T-helper 1 cell treated with Interleukin-12 subunit alpha and Interleukin-12 subunit beta and Interleukin-4 antibody, amounts not matched to agents 30 μg/mL and 1 μg/mL, for 36 hours (primary cell): ENCODE measurements around the gene IGFALS.

ENCODE experiments used
- H3K27ac Mint-ChIP-seq: one replicate; pipeline ENCODE4 v1.8.0; 2021; ENCODE audit warnings: mild to moderate bottlenecking, mixed read lengths
- H3K27me3 Mint-ChIP-seq: one replicate; pipeline ENCODE4 v1.8.0; 2021; ENCODE audit warnings: low read depth, mixed read lengths
- H3K36me3 Mint-ChIP-seq: one replicate; pipeline ENCODE4 v1.8.0; 2021; ENCODE audit warnings: low read depth, mixed read lengths
- H3K4me1 Mint-ChIP-seq: one replicate; pipeline ENCODE4 v1.8.0; 2021; ENCODE audit warnings: low read depth, mixed read lengths
- H3K4me3 Mint-ChIP-seq: one replicate; pipeline ENCODE4 v1.8.0; 2021; ENCODE audit warnings: mild to moderate bottlenecking, moderate library complexity, mixed read lengths
- H3K9me3 Mint-ChIP-seq: one replicate; pipeline ENCODE4 v1.8.0; 2021; ENCODE audit warnings: mixed read lengths

Gene IGFALS

GRCh38 chr16:1771188-1771863 lies 22.2 kb downstream of the IGFALS start, which contains the start of gene NME3:
Gene NME3 (minus strand): TSS chr16:1771543. CDS start chr16:1771534, 9 bp downstream.
- Mint-ChIP-seq H3K27ac (peak within 1 kb of the TSS; percentile 99), H3K9me3 (no peaks in the 10 kb centered on the region), H3K27me3 (no peaks in the 10 kb centered on the region), H3K4me1 (peaks cover 4% of the 10 kb centered on the region), H3K36me3 (peaks cover 13% of the 10 kb centered on the region), H3K4me3 (peak within 1 kb of the TSS; percentile 100)

GRCh38 chr16:1770328-1771187 lies 22.9 kb downstream of the IGFALS start:
- Mint-ChIP-seq H3K4me1 (peaks cover 4% of the 10 kb centered on the region), H3K4me3 (peak overlapping the region; percentile 79), H3K27ac (peak overlapping the region; percentile 63), H3K27me3 (no peaks in the 10 kb centered on the region), H3K36me3 (peaks cover 13% of the 10 kb centered on the region), H3K9me3 (no peaks in the 10 kb centered on the region)

DNA sequence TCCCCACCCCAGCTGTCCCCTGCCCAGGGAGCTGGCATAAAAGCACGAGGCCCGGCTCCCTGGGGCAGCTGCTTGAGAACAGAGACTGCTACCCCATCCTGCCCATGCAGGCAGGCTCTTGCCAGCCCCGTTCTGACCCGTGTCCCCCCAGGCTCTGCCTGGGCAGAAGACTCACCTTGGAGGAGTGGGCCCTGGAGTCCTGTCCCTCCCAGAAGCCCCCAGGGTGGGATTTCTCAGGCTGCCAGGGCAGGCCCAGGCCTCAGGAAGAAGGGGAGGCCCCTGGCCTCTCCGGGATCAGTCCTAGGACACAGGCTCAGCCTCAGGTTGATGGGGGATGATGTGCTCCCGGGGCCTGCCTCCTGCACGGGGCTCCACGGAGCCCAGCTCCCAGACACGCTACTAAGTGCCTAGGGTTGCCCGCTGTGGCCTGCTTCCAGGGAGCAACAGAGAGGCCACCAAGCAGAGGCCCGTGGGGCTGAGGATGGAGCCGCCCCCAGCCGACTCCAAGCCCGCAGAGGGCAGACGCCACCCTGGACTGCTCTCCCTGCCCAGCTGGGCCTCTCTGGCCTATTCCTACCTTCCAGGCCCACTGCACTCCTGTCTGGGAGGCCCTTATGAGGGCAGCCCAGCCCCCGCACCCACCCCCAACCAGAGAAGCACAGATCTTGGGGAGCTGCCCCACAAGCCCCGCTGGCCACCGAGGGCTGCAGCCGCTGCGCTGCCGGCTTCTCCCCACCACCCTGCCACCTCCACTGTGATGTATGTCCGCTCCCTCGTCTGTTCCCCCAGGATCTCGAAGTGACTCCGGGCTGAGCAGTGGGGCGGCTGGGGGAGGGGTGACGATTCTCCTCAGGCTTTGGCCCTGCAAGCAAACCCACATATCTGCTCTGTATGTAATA lies 23.9 kb downstream of the IGFALS start:
- no peaks in the 10 kb centered on the region for H3K27me3 Mint-ChIP-seq
- H3K36me3 Mint-ChIP-seq, result peaks cover 13% of the 10 kb centered on the region
- peak overlapping the region; percentile 79 for H3K4me3 Mint-ChIP-seq
- H3K4me1 Mint-ChIP-seq, result peaks cover 4% of the 10 kb centered on the region
- H3K9me3 Mint-ChIP-seq, result no peaks in the 10 kb centered on the region
- H3K27ac Mint-ChIP-seq, result peak overlapping the region; percentile 55

DNA sequence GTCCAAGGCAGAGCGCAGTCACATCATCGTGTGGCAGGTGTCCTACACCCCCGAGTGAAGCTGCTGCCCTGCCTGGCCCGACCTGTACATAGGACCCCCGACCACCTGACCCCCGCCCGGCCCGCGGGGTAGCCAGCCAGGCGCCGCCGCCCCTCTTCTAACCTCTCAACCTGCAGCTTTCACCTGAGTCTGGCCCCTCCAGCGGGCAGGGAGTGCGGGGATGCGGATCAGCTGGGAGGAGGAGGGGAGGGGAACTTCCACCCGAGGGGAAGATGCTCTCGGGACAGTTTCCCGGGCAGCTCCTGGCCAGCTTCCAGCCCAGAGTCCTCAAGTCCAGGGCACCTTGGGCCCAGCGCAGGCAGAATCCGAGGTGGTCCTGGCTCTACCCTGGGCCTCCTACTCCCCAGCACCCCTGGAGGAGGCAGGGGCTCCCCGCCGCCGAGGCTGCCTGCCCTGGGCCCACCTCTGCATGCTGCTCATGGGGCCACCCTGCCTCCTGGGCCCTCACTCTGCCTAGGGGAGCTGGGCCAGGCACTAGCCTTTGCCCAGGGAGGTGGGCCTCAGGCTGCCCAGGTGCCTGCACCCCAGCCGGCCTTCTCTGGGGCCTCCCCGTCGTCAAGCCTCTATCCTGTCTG lies 24.6 kb downstream of the IGFALS start:
- Mint-ChIP-seq H3K36me3 (peaks cover 13% of the 10 kb centered on the region), H3K4me3 (no peak overlapping the region), H3K27me3 (no peaks in the 10 kb centered on the region), H3K4me1 (peaks cover 4% of the 10 kb centered on the region), H3K9me3 (no peaks in the 10 kb centered on the region), H3K27ac (no peak overlapping the region)

DNA sequence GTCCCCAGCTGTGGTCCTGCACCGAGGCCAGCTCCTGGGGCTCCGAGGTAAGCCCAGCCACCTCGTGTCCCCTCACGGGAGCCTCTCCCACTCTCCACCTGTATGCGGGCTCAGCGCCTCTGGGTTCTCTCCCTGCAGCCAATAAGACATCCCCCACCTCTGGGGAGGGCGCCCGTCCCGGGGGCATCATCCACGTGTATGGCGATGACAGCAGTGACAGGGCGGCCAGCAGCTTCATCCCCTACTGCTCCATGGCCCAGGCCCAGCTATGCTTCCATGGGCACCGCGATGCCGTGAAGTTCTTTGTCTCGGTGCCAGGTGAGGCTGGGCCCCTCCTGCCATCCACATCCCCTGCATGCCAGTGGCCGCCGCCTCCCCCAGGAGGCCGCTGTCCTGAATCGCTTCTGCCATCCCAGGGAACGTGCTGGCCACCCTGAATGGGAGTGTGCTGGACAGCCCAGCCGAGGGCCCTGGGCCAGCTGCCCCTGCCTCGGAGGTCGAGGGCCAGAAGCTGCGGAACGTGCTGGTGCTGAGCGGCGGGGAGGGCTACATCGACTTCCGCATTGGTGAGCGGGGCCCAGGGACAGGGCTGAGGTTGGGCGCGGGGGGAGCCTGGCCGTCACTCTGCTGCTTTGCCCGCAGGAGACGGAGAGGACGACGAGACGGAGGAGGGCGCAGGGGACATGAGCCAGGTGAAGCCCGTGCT lies 25.3 kb downstream of the IGFALS start:
- H3K4me3 Mint-ChIP-seq, result no peak overlapping the region
- no peaks in the 10 kb centered on the region for H3K27me3 Mint-ChIP-seq
- peaks cover 4% of the 10 kb centered on the region for H3K4me1 Mint-ChIP-seq
- H3K36me3 Mint-ChIP-seq, result peaks cover 13% of the 10 kb centered on the region
- no peak overlapping the region for H3K27ac Mint-ChIP-seq
- no peaks in the 10 kb centered on the region for H3K9me3 Mint-ChIP-seq

- peaks cover 11% of the 10 kb centered on the region for H3K36me3 Mint-ChIP-seq
- H3K9me3 Mint-ChIP-seq, result no peaks in the 10 kb centered on the region
- peaks cover 3% of the 10 kb centered on the region for H3K4me1 Mint-ChIP-seq
- H3K27ac Mint-ChIP-seq, result no peak overlapping the region
- no peaks in the 10 kb centered on the region for H3K27me3 Mint-ChIP-seq
- no peak overlapping the region for H3K4me3 Mint-ChIP-seq
Observed at GRCh38 chr16:1767116-1767994, 26.1 kb downstream of the IGFALS start.

DNA sequence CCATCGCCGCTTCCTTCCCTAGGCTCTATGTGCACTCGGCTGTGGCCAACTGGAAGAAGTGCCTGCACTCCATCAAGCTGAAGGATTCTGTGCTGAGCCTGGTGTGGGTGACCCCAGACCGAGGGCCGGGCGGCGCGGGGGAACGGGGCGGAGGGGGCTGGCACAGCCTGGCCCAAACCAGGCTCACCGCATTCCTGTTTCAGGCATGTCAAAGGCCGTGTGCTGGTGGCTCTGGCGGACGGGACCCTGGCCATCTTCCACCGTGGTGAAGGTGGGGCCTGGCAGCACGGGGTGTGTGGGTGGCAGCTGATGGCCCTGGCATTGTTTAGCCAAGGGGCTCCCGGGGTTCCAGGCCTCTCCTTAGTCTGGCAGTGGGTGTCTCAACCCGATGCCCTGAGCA lies 26.8 kb downstream of the IGFALS start:
- Mint-ChIP-seq H3K4me1 (no peaks in the 10 kb centered on the region), H3K9me3 (no peaks in the 10 kb centered on the region), H3K27ac (no peak overlapping the region), H3K36me3 (peaks cover 5% of the 10 kb centered on the region), H3K27me3 (no peaks in the 10 kb centered on the region), H3K4me3 (no peak overlapping the region)

- H3K4me3 Mint-ChIP-seq, result no peak overlapping the region
- no peak overlapping the region for H3K27ac Mint-ChIP-seq
- no peaks in the 10 kb centered on the region for H3K27me3 Mint-ChIP-seq
- H3K9me3 Mint-ChIP-seq, result no peaks in the 10 kb centered on the region
- peaks cover 9% of the 10 kb centered on the region for H3K36me3 Mint-ChIP-seq
- H3K4me1 Mint-ChIP-seq, result no peaks in the 10 kb centered on the region
Observed at GRCh38 chr16:1766231-1766630, 27.3 kb downstream of the IGFALS start.

GRCh38 chr16:1765826-1766225 lies 27.7 kb downstream of the IGFALS start:
- H3K4me3 Mint-ChIP-seq, result no peak overlapping the region
- no peak overlapping the region for H3K27ac Mint-ChIP-seq
- H3K27me3 Mint-ChIP-seq, result no peaks in the 10 kb centered on the region
- H3K9me3 Mint-ChIP-seq, result no peaks in the 10 kb centered on the region
- H3K4me1 Mint-ChIP-seq, result no peaks in the 10 kb centered on the region
- peaks cover 11% of the 10 kb centered on the region for H3K36me3 Mint-ChIP-seq

DNA sequence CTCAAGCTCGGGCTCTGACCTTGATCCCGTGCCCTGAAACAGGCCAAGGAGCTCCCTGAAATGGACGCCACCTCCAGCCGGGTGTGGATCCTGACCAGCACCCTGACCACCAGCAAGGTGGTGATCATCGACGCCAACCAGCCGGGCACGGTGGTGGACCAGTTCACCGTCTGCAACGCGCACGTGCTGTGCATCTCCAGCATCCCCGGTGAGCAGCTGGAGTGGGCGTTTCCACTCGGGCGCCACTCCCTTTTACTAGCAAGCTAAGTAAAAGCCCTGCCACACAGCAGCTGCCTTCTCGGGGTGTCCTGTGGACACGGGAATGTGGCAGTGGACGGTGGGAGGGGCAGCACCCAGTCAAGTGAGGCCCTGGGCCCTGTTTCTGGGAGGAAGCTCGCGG lies 28.5 kb downstream of the IGFALS start:
- no peaks in the 10 kb centered on the region for H3K27me3 Mint-ChIP-seq
- no peak overlapping the region for H3K27ac Mint-ChIP-seq
- H3K9me3 Mint-ChIP-seq, result no peaks in the 10 kb centered on the region
- H3K4me3 Mint-ChIP-seq, result no peak overlapping the region
- H3K36me3 Mint-ChIP-seq, result peaks cover 9% of the 10 kb centered on the region
- no peaks in the 10 kb centered on the region for H3K4me1 Mint-ChIP-seq

- H3K36me3 Mint-ChIP-seq, result peaks cover 10% of the 10 kb centered on the region
- no peaks in the 10 kb centered on the region for H3K27me3 Mint-ChIP-seq
- no peaks in the 10 kb centered on the region for H3K4me1 Mint-ChIP-seq
Observed at GRCh38 chr16:1763521-1764511, 29.7 kb downstream of the IGFALS start.

DNA sequence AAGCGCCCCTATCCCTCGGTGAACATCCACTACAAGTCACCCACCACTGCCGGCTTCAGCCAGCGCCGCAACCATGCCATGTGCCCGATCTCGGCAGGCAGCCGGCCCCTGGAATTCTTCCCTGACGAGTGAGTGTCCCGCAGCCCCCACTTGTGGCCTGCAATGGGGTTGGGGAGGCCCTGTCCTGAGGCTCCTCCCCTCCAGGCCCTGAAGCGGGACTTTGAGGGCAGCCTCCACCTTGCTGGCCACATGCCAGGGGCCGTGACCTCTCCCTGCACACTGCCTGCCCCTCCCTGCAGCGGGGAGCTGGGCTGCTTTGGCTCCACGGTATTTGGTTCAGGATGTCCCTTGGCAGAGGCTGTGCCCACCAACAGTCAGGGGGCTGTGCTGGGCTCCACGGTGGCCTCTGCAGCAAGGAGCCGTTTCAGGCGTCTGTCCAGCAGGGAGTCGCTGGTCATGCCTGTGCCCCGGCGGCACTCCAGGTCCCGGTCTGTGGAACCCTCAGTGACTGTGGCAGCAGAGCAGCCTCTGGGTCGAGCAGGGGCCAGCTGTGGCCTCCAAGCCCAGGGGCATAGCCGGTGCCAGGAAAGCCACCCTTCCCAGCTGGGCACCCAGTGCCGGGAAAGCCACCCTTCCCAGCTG lies 30.5 kb downstream of the IGFALS start:
- Mint-ChIP-seq H3K27ac (no peak overlapping the region), H3K4me1 (no peaks in the 10 kb centered on the region), H3K36me3 (peaks cover 11% of the 10 kb centered on the region), H3K9me3 (no peaks in the 10 kb centered on the region), H3K4me3 (no peak overlapping the region), H3K27me3 (no peaks in the 10 kb centered on the region)

More at GRCh38 chr16:1763521-1764511, 29.7 kb downstream of the IGFALS start:
- no peaks in the 10 kb centered on the region for H3K9me3 Mint-ChIP-seq
- H3K4me3 Mint-ChIP-seq, result no peak overlapping the region
- H3K27ac Mint-ChIP-seq, result no peak overlapping the region
